GM12878 (cell line): Measurements from ENCODE around the gene CFAP74. TPM values are rescaled to one million over a fixed set of nuclear protein-coding genes. Genes with fewer than 3 reads are reported as not detected.

Experiments used
- ATAC-seq: fragments of 200-7000 bp; cut with Tn5 transposase; 3 replicates; pipeline ENCODE4 v1.9.1; 2020; ENCODE audit warnings: mild to moderate bottlenecking, moderate library complexity
- BruUV-seq: library from RNA; stranded (reverse); fragments of 400-500 nt; replicated peaks from 2 replicates; lab custom pipeline; 2021; lab: Mats Ljungman, UMichigan
- CTCF ChIA-PET: fragments of 300-600 bp; sonication (Branson Sonifier 250); formaldehyde crosslinking; extraction: SDS; loops from one replicate; lab custom pipeline; 2021; ENCODE audit warnings: inconsistent platforms; lab: Yijun Ruan, JAX
- POLR2A ChIA-PET: fragments of 350-600 bp; formaldehyde crosslinking; extraction: SDS; loops from one replicate; lab custom pipeline; 2021; ENCODE audit warnings: inconsistent platforms; lab: Charles Lee
- RAD21 ChIA-PET: fragments of 300-600 bp; sonication (Branson Sonifier 250); formaldehyde crosslinking; loops from one replicate; lab custom pipeline; 2023; ENCODE audit warnings: antibody characterized with exemption; ENCODE audit not compliant: unreplicated experiment; lab: Charles Lee
- SMC1A ChIA-PET: fragments of 300-600 bp; sonication (Branson Sonifier 250); formaldehyde crosslinking; loops from one replicate; lab custom pipeline; 2023; ENCODE audit not compliant: unreplicated experiment, uncharacterized antibody; lab: Charles Lee
- DNase-seq: peaks from one replicate; pipeline ENCODE4 v3.0.0-alpha.2; 2011; ENCODE audit warnings: low read depth, low spot score
- FAIRE-seq: peaks from 3 replicates; lab custom pipeline; 2011; peaks lifted over from hg19 to GRCh38; lab: Jason Lieb, UNC
- H2AFZ ChIP-seq: 2 replicates; pipeline ENCODE4 v1.6.0; 2011; ENCODE audit warnings: low read depth, low read length, control low read depth; ENCODE audit not compliant: control insufficient read depth
- H3K27ac ChIP-seq: 2 replicates; pipeline ENCODE4 v1.5.1; 2011; ENCODE audit warnings: control low read depth; ENCODE audit not compliant: control insufficient read depth, insufficient read depth
- H3K27me3 ChIP-seq, 2 experiments: replicated peaks in 1 of 2; 2 replicates each; pipeline versions ENCODE4 v1.6.0 to v1.6.1; 2011; ENCODE audit warnings: low read length in 1 of 2; ENCODE audit not compliant: control insufficient read depth in 2 of 2, insufficient read depth in 2 of 2
- H3K36me3 ChIP-seq, 2 experiments: 2 replicates each; pipeline ENCODE4 v1.5.1; 2011; ENCODE audit warnings: low read length in 1 of 2; ENCODE audit not compliant: control insufficient read depth in 2 of 2, insufficient read depth in 2 of 2
- H3K4me1 ChIP-seq: 2 replicates; pipeline ENCODE4 v1.6.1; 2011; ENCODE audit warnings: mild to moderate bottlenecking, low read length, moderate library complexity, mixed read lengths; ENCODE audit not compliant: control insufficient read depth, insufficient read depth
- H3K4me2 ChIP-seq: 2 replicates; pipeline ENCODE4 v1.6.0; 2011; ENCODE audit warnings: control low read depth; ENCODE audit not compliant: control insufficient read depth, insufficient read depth
- H3K4me3 ChIP-seq: fragments of 200-600 bp; sonication (generic); 2 replicates; pipeline ENCODE4 v1.5.1; 2016
- H3K79me2 ChIP-seq: 2 replicates; pipeline ENCODE4 v1.6.0; 2011; ENCODE audit warnings: low read length; ENCODE audit not compliant: control insufficient read depth, insufficient read depth
- H3K9ac ChIP-seq: 2 replicates; pipeline ENCODE4 v1.8.0; 2011; ENCODE audit warnings: low read length, control low read depth, mixed read lengths; ENCODE audit not compliant: control insufficient read depth, insufficient read depth
- H3K9me3 ChIP-seq: replicated peaks from 3 replicates; pipeline ENCODE4 v1.5.1; 2011; ENCODE audit warnings: mild to moderate bottlenecking, low read length; ENCODE audit not compliant: control insufficient read depth, insufficient read depth
- H4K20me1 ChIP-seq: 2 replicates; pipeline ENCODE4 v1.6.0; 2011; ENCODE audit not compliant: control insufficient read depth, insufficient read depth
- ASH2L ChIP-seq: fragments of 300-600, 200-600 bp; sonication (generic); IDR thresholded peaks from 2 replicates; pipeline ENCODE4 v1.6.1; 2017; ENCODE audit warnings: low read depth, mild to moderate bottlenecking, borderline replicate concordance
- BCL11A ChIP-seq: IDR thresholded peaks from 2 replicates; pipeline ENCODE4 v1.6.1; 2011; ENCODE audit warnings: low read depth, low read length
- BCL3 ChIP-seq: IDR thresholded peaks from 2 replicates; pipeline ENCODE4 v1.6.1; 2011; ENCODE audit warnings: borderline replicate concordance, low read depth, mild to moderate bottlenecking, moderate library complexity, low read length; ENCODE audit not compliant: insufficient read depth, poor library complexity, severe bottlenecking
- BHLHE40 ChIP-seq, 2 experiments: fragments of 450-650 bp in 1 of 2; IDR thresholded peaks; 2 replicates each; pipeline ENCODE4 v1.6.1; 2011 to 2017; ENCODE audit warnings: low read depth in 2 of 2, borderline replicate concordance in 1 of 2, improper control_type of control experiment in 1 of 2, low read length in 1 of 2, mild to moderate bottlenecking in 1 of 2
- DPF2 ChIP-seq: fragments of 450-650 bp; IDR thresholded peaks from 2 replicates; pipeline ENCODE4 v1.6.1; 2017; ENCODE audit warnings: mild to moderate bottlenecking
- HSF1 ChIP-seq: fragments of 150-350 bp; IDR thresholded peaks from 2 replicates; pipeline ENCODE4 v1.6.1; 2014; ENCODE audit warnings: mild to moderate bottlenecking, low read depth, low read length
- JUNB ChIP-seq: IDR thresholded peaks from 2 replicates; pipeline ENCODE4 v1.6.1; 2016; ENCODE audit warnings: antibody characterized with exemption, mild to moderate bottlenecking
- KDM1A ChIP-seq: fragments of 200-600 bp; sonication (generic); IDR thresholded peaks from 2 replicates; pipeline ENCODE4 v1.6.1; 2016; ENCODE audit warnings: borderline replicate concordance
- MTA3 ChIP-seq: IDR thresholded peaks from 2 replicates; pipeline ENCODE4 v1.6.1; 2012; ENCODE audit warnings: low read length, inconsistent platforms, borderline replicate concordance
- NBN ChIP-seq: fragments of 450-650 bp; IDR thresholded peaks from 2 replicates; pipeline ENCODE4 v1.6.1; 2016
- POLR2AphosphoS2 ChIP-seq: IDR thresholded peaks from 2 replicates; pipeline ENCODE4 v1.6.1; 2011; ENCODE audit warnings: low read depth, mild to moderate bottlenecking, low read length, improper control_type of control experiment, moderate library complexity
- RAD21 ChIP-seq: IDR thresholded peaks from 2 replicates; pipeline ENCODE4 v1.6.1; 2011; ENCODE audit warnings: mild to moderate bottlenecking, low read depth, low read length, moderate library complexity; ENCODE audit not compliant: insufficient read depth
- SMAD1 ChIP-seq: fragments of 450-650 bp; IDR thresholded peaks from 2 replicates; pipeline ENCODE4 v1.6.1; 2018; ENCODE audit warnings: mild to moderate bottlenecking, low read depth; ENCODE audit not compliant: partially characterized antibody
- SREBF1 ChIP-seq: IDR thresholded peaks from 2 replicates; pipeline ENCODE4 v1.6.1; 2012; ENCODE audit warnings: mild to moderate bottlenecking, low read length
- ZBTB40 ChIP-seq: fragments of 450-650 bp; IDR thresholded peaks from 2 replicates; pipeline ENCODE4 v1.6.1; 2016; ENCODE audit warnings: mild to moderate bottlenecking, moderate library complexity, borderline replicate concordance
- WGBS: methylation state at CpG from one replicate; pipeline ENCODE4 v1.1.6; 2016; ENCODE audit warnings: low lambda C conversion rate; ENCODE audit not compliant: insufficient replicate concordance, insufficient coverage; ENCODE audit errors: missing lambda C conversion rate; 5-methylcytosine and 5-hydroxymethylcytosine counted together
- in situ Hi-C: fragments of 300-500 bp; cut with MboI; formaldehyde crosslinking; loops from 9 replicates; pipeline ENCODE4 v1.14.3; 2018; ENCODE audit warnings: mixed read lengths
- intact Hi-C: fragments of 100-400 bp; cut with micrococcal nuclease; formaldehyde crosslinking; loops from one replicate; pipeline ENCODE4 v1.14.2; 2022; ENCODE audit not compliant: unreplicated experiment
- polyA plus RNA-seq, 11 experiments: library from polyadenylated mRNA; depleted of rRNA in 4 of 11; unstranded in 6 of 11; stranded (reverse) in 5 of 11; fragments of >200 nt; fragmentation: Nextera tagmentation in 4 of 11; fragmentation: Illumina TruSeq in 1 of 11; extraction: Ambion mirVana in 4 of 11; extraction: Trizol in 1 of 11; gene quantifications; 1 replicate in 1 of 11; 2 replicates in 10 of 11; pipeline versions ENCODE4 v1.2.1 to v1.2.3, GENCODE V29; 2011 to 2016; ENCODE audit warnings: inconsistent platforms in 2 of 11, missing spikeins in 2 of 11, low read depth in 1 of 11
- total RNA-seq, 4 experiments: library from RNA; depleted of rRNA in 3 of 4; stranded (reverse); fragments of >200 nt in 3 of 4; fragmentation: Illumina TruSeq in 1 of 4; extraction: Trizol in 1 of 4; gene quantifications; 2 replicates each; pipeline versions ENCODE4 v1.2.1 to v1.2.3, GENCODE V29; 2013 to 2021
- TF ChIP-seq, protein P1 (sequence below): IDR thresholded peaks from 2 replicates; pipeline ENCODE4 v1.6.1; 2012; ENCODE audit warnings: low read depth, low read length, improper control_type of control experiment

Gene CFAP74
- total and polyA plus RNA-seq, 10 of the 15 experiments (the other 5 are each of a cell fraction or from before 2014, with no cell fraction given) = 0.01 TPM; not detected in 9

- Histone ChIP-seq H3K36me3 (no peaks in the 10 kb centered on the region), H2AFZ (peak within 1 kb of the TSS; percentile 66), H3K79me2 (peaks cover 52% of the 10 kb centered on the region), H3K27me3 (no peaks in the 10 kb centered on the region), H3K9me3 (no peaks in the 10 kb centered on the region), H3K4me3 (peak within 1 kb of the TSS; percentile 97), H3K4me2 (peak within 1 kb of the TSS; percentile 98), H3K27ac (peak within 1 kb of the TSS; percentile 84), H3K4me1 (peaks cover 21% of the 10 kb centered on the region), H3K9ac (peak within 1 kb of the TSS; percentile 92), H4K20me1 (no peaks in the 10 kb centered on the region)
- intact Hi-C loops (loop anchor here (5.0 kb wide), 1 partner anchor 113 kb away; the partner anchor contains the start of gene NADK), in situ Hi-C loops (no loop called here)
- ChIA-PET RAD21 (interaction anchor here (0.7 kb wide), 1 partner anchor 114 kb away, joined by 3 read pairs; no protein-coding TSS in a partner anchor), CTCF (no interaction called here), POLR2A (no interaction called here), SMC1A (interaction anchor here (1.0 kb wide), 1 partner anchor 15 kb away, joined by 3 read pairs; no protein-coding TSS in a partner anchor)
- DNase-seq = peak; percentile 48
- peak; percentile 61 for ATAC-seq
- WGBS = 3% methylated on average over 11 of the region's 137 CpGs
- BruUV-seq = no TSS peak
- FAIRE-seq = peak; percentile 27
- TF ChIP-seq NBN (no peak), BCL11A (no peak), BCL3 (no peak), JUNB (no peak), DPF2 (peak; percentile 50; the same call in 1 of the 2 replicates), ASH2L (no peak), RAD21 (no peak), BHLHE40 (IDR thresholded peaks at IDR 0.05; ENCODE audit: borderline replicate concordance in 1 of 2, low read depth in 2 of 2, low read length in 1 of 2) (peak; percentile 42 to 81; a peak in 3 of 4 replicates), POLR2AphosphoS2 (peak; percentile 73), ZBTB40 (no peak), HSF1 (no peak), MTA3 (no peak), SREBF1 (no peak), KDM1A (no peak), SMAD1 (no peak)
- TF ChIP-seq, protein P1, sequence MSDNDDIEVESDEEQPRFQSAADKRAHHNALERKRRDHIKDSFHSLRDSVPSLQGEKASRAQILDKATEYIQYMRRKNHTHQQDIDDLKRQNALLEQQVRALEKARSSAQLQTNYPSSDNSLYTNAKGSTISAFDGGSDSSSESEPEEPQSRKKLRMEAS = no peak; the same call in 1 of the 2 replicates
Measured at GRCh38 chr1:1890506-1891348, 112.9 kb downstream of the CFAP74 start, which contains the start of gene GNB1. Gene GNB1 (minus strand): TSS chr1:1891087. CDS start chr1:1825453, 65,634 bp downstream.
